MM.1S (cell line): Measurements from ENCODE around the gene ACOT4.
"Not testable (repeated sequence)": the region's sequence is repeated elsewhere in the genome, so short reads cannot be mapped to it uniquely, and the experiment has no call there.

Experiments used
- DNase-seq: peaks from one replicate; pipeline ENCODE4 v3.0.0-alpha.2; 2015
- H2AFZ ChIP-seq: fragments of 300-600 bp; sonication (generic); 2 replicates; pipeline ENCODE4 v1.6.0; 2016; ENCODE audit warnings: antibody characterized with exemption, low read length
- H3F3A ChIP-seq: fragments of 300-600 bp; sonication (generic); 2 replicates; pipeline ENCODE4 v1.6.1; 2016; ENCODE audit warnings: mild to moderate bottlenecking, antibody characterized with exemption, low read length, moderate library complexity, mixed read lengths; ENCODE audit not compliant: insufficient read depth
- H3K27ac ChIP-seq: fragments of 300-600 bp; sonication (generic); 2 replicates; pipeline ENCODE4 v1.5.1; 2016; ENCODE audit warnings: mild to moderate bottlenecking, low read length
- H3K27me3 ChIP-seq: fragments of 300-600 bp; sonication (generic); replicated peaks from 2 replicates; pipeline ENCODE4 v1.6.0; 2016; ENCODE audit warnings: low read length; ENCODE audit not compliant: insufficient read depth
- H3K36me3 ChIP-seq: fragments of 300-600 bp; sonication (generic); replicated peaks from 2 replicates; pipeline ENCODE4 v1.6.1; 2016; ENCODE audit warnings: mild to moderate bottlenecking, low read length, mixed read lengths; ENCODE audit not compliant: insufficient read depth
- H3K4me1 ChIP-seq: fragments of 300-600 bp; sonication (generic); 2 replicates; pipeline ENCODE4 v1.6.1; 2016; ENCODE audit warnings: low read length, mixed read lengths
- H3K4me2 ChIP-seq: fragments of 300-600 bp; sonication (generic); 2 replicates; pipeline ENCODE4 v1.6.0; 2016; ENCODE audit warnings: low read depth, low read length
- H3K4me3 ChIP-seq: fragments of 300-600 bp; sonication (generic); 2 replicates; pipeline ENCODE4 v1.5.1; 2016; ENCODE audit warnings: low read length, mixed read lengths
- H3K79me2 ChIP-seq: fragments of 300-600 bp; sonication (generic); 2 replicates; pipeline ENCODE4 v1.6.1; 2016; ENCODE audit warnings: mixed run types, low read length, mixed read lengths
- H3K9ac ChIP-seq: fragments of 300-600 bp; sonication (generic); 2 replicates; pipeline ENCODE4 v1.6.1; 2016; ENCODE audit warnings: low read length, mixed read lengths
- H3K9me2 ChIP-seq: fragments of 300-600 bp; sonication (generic); replicated peaks from 2 replicates; pipeline ENCODE4 v1.6.1; 2016; ENCODE audit warnings: mild to moderate bottlenecking, low read length, mixed read lengths; ENCODE audit not compliant: insufficient read depth
- H3K9me3 ChIP-seq: fragments of 300-600 bp; sonication (generic); replicated peaks from 2 replicates; pipeline ENCODE4 v1.6.1; 2016; ENCODE audit warnings: mild to moderate bottlenecking, low read length, mixed read lengths; ENCODE audit not compliant: insufficient read depth
- H4K20me1 ChIP-seq: fragments of 300-600 bp; sonication (generic); 2 replicates; pipeline ENCODE4 v1.6.1; 2016; ENCODE audit warnings: mild to moderate bottlenecking, low read length, moderate library complexity, mixed read lengths; ENCODE audit not compliant: insufficient read depth
- CTCF ChIP-seq: fragments of 300-600 bp; sonication (generic); IDR thresholded peaks from 2 replicates; pipeline ENCODE4 v1.5.1; 2016; ENCODE audit warnings: antibody characterized with exemption, low read length, mixed read lengths
- EZH2 ChIP-seq: fragments of 300-600 bp; sonication (generic); optimal IDR thresholded peaks from 2 replicates; pipeline ENCODE3; 2017; ENCODE audit warnings: low read depth, mild to moderate bottlenecking, antibody characterized with exemption, low read length, mixed read lengths
- EZH2phosphoT487 ChIP-seq: fragments of 300-600 bp; sonication (generic); IDR thresholded peaks from 2 replicates; pipeline ENCODE4 v1.6.1; 2018; ENCODE audit warnings: antibody characterized with exemption, low read length

The ACOT4 gene

GRCh38 chr14:73553845-73554244 lies 37.8 kb upstream of the ACOT4 start:
- Histone ChIP-seq H3K9me3 (no peaks in the 10 kb centered on the region), H3K9ac (no peak overlapping the region), H2AFZ (no peak overlapping the region), H4K20me1 (no peaks in the 10 kb centered on the region), H3K27ac (no peak overlapping the region), H3F3A (no peaks in the 10 kb centered on the region), H3K4me2 (no peak overlapping the region), H3K79me2 (no peaks in the 10 kb centered on the region), H3K36me3 (no peaks in the 10 kb centered on the region), H3K27me3 (no peaks in the 10 kb centered on the region), H3K4me3 (no peak overlapping the region), H3K9me2 (no peaks in the 10 kb centered on the region), H3K4me1 (no peaks in the 10 kb centered on the region)
- TF ChIP-seq EZH2phosphoT487: no peak
- no peak for TF ChIP-seq CTCF
- TF ChIP-seq EZH2: no peak
- DNase-seq: no peak

- not testable (repeated sequence) for H3K36me3 ChIP-seq, H3K4me2 ChIP-seq, H2AFZ ChIP-seq, H3K4me3 ChIP-seq, H3K27me3 ChIP-seq, DNase-seq, H3K79me2 ChIP-seq, H3K27ac ChIP-seq, H3F3A ChIP-seq, H3K9me3 ChIP-seq, H3K4me1 ChIP-seq, H3K9ac ChIP-seq, H4K20me1 ChIP-seq, H3K9me2 ChIP-seq
Measured at GRCh38 chr14:73557201-73557600, 34.5 kb upstream of the ACOT4 start.

GRCh38 chr14:73558238-73558637 lies 33.4 kb upstream of the ACOT4 start:
- not testable (repeated sequence) for H3K27ac ChIP-seq, H3K27me3 ChIP-seq, H3F3A ChIP-seq, H2AFZ ChIP-seq, H3K4me1 ChIP-seq, H3K36me3 ChIP-seq, H3K9me2 ChIP-seq, H3K9ac ChIP-seq, H3K79me2 ChIP-seq, H3K4me3 ChIP-seq, H3K9me3 ChIP-seq, H4K20me1 ChIP-seq, DNase-seq, H3K4me2 ChIP-seq

GRCh38 chr14:73562256-73562655 lies 29.4 kb upstream of the ACOT4 start:
- H3K9me2 ChIP-seq, H3K27me3 ChIP-seq, H3K4me2 ChIP-seq, H3K9ac ChIP-seq, DNase-seq, H3K27ac ChIP-seq, H3K4me3 ChIP-seq, H3K9me3 ChIP-seq, H2AFZ ChIP-seq, H4K20me1 ChIP-seq, H3K79me2 ChIP-seq, H3F3A ChIP-seq, H3K4me1 ChIP-seq, H3K36me3 ChIP-seq: not testable (repeated sequence)

- not testable (repeated sequence) for DNase-seq, H3F3A ChIP-seq, H3K27me3 ChIP-seq, H3K4me3 ChIP-seq, H3K9ac ChIP-seq, H3K9me2 ChIP-seq, H3K79me2 ChIP-seq, H2AFZ ChIP-seq, H3K36me3 ChIP-seq, H3K9me3 ChIP-seq, H3K4me2 ChIP-seq, H3K4me1 ChIP-seq, H4K20me1 ChIP-seq, H3K27ac ChIP-seq
Measured at GRCh38 chr14:73562696-73563095, 29.0 kb upstream of the ACOT4 start.

GRCh38 chr14:73566431-73566830 lies 25.2 kb upstream of the ACOT4 start:
- H3K4me2 ChIP-seq, H2AFZ ChIP-seq, DNase-seq, H3K9ac ChIP-seq, H3K27me3 ChIP-seq, H3K9me3 ChIP-seq, H3K4me1 ChIP-seq, H4K20me1 ChIP-seq, H3K9me2 ChIP-seq, H3K36me3 ChIP-seq, H3K79me2 ChIP-seq, H3F3A ChIP-seq, H3K27ac ChIP-seq, H3K4me3 ChIP-seq: not testable (repeated sequence)

GRCh38 chr14:73566935-73567334 lies 24.7 kb upstream of the ACOT4 start:
- not testable (repeated sequence) for H3K9me2 ChIP-seq, H3K27ac ChIP-seq, H2AFZ ChIP-seq, H3F3A ChIP-seq, H3K4me1 ChIP-seq, H3K4me2 ChIP-seq, H4K20me1 ChIP-seq, H3K79me2 ChIP-seq, H3K4me3 ChIP-seq, H3K9ac ChIP-seq, H3K27me3 ChIP-seq, H3K9me3 ChIP-seq, DNase-seq, H3K36me3 ChIP-seq
